Prostate gland (tissue), 2 donors: ENCODE measurements around the gene ARID4B.

Experiments used
- CTCF ChIP-seq, 4 experiments: fragments of 200-600 bp in 2 of 4; fragments of 450-650 bp in 2 of 4; sonication (generic) in 2 of 4; IDR thresholded peaks; 1 replicate in 3 of 4; 2 replicates in 1 of 4; pipeline ENCODE4 v1.5.1; 2016 to 2019; ENCODE audit warnings: antibody characterized with exemption in 4 of 4, mild to moderate bottlenecking in 2 of 4, moderate library complexity in 2 of 4
- POLR2AphosphoS5 ChIP-seq: sonication (generic); formaldehyde crosslinking; IDR thresholded peaks from one replicate; pipeline ENCODE4 v1.6.1; 2017; ENCODE audit warnings: antibody characterized with exemption

GRCh38 chr1:235207209-235207565 is 120.8 kb downstream of the ARID4B start:
- TF ChIP-seq CTCF (IDR thresholded peaks at IDR 0.05) = no peak
- TF ChIP-seq POLR2AphosphoS5 = no peak
